ENCODE results near the gene TFIP11.

TFIP11 gene

DNA sequence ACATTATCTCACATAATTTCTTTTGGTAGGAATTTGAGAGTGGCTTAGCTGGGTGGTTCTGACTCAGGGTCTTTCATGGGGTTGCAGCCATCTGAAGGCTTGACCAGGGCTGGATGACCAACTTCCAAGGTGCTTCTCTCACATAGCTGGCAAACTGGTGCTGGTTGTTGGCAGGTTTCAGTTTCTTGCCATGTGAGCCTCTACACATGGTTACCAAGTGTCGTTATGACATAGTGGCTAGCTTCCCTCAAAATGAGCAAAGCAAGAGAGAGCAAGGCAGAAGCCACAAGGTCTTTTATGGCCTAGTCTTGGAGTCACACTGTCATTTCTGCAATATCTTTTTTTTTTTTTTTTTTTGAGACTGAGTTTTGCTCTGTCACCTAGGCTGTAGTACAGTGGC, 4.2 kb upstream of the TFIP11 start:
- in situ Hi-C loops (cut with HindIII; ENCODE audit: low sequenced_read_pairs) = no loop called here
- H3K4me3 ChIP-seq (ENCODE audit: low read depth, low read length) = no peak overlapping the region
- DNase-seq (ENCODE audit: low read depth) = no peak
- TF ChIP-seq, protein P1, sequence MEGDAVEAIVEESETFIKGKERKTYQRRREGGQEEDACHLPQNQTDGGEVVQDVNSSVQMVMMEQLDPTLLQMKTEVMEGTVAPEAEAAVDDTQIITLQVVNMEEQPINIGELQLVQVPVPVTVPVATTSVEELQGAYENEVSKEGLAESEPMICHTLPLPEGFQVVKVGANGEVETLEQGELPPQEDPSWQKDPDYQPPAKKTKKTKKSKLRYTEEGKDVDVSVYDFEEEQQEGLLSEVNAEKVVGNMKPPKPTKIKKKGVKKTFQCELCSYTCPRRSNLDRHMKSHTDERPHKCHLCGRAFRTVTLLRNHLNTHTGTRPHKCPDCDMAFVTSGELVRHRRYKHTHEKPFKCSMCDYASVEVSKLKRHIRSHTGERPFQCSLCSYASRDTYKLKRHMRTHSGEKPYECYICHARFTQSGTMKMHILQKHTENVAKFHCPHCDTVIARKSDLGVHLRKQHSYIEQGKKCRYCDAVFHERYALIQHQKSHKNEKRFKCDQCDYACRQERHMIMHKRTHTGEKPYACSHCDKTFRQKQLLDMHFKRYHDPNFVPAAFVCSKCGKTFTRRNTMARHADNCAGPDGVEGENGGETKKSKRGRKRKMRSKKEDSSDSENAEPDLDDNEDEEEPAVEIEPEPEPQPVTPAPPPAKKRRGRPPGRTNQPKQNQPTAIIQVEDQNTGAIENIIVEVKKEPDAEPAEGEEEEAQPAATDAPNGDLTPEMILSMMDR (IDR thresholded peaks at IDR 0.05; ENCODE audit: low read depth, low read length, missing control alignments) = no peak

DNA sequence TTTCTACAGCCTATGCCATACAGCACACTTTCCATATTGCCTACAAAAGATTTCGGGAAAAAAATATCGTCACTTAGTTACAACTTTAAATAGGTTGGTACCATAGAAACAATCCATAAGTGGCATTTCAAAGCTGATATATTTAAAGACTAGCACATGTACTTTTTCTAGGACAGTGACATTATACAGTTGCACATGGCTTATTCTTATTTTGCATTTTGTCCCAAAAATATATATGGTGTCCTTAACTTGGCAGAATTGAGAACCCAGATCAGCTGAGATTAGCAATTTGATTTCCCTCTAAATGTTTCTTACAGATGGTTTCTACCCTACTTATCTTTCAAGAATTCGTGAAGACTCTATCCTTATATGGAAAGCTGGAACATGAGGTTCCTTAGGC, 3.7 kb upstream of the TFIP11 start:
- no peak for DNase-seq (ENCODE audit: low read depth)
- TF ChIP-seq, protein P1 (IDR thresholded peaks at IDR 0.05; ENCODE audit: low read depth, low read length, missing control alignments) = no peak
- no peak overlapping the region for H3K4me3 ChIP-seq (ENCODE audit: low read depth, low read length)
- in situ Hi-C loops (cut with HindIII; ENCODE audit: low sequenced_read_pairs) = no loop called here

DNA sequence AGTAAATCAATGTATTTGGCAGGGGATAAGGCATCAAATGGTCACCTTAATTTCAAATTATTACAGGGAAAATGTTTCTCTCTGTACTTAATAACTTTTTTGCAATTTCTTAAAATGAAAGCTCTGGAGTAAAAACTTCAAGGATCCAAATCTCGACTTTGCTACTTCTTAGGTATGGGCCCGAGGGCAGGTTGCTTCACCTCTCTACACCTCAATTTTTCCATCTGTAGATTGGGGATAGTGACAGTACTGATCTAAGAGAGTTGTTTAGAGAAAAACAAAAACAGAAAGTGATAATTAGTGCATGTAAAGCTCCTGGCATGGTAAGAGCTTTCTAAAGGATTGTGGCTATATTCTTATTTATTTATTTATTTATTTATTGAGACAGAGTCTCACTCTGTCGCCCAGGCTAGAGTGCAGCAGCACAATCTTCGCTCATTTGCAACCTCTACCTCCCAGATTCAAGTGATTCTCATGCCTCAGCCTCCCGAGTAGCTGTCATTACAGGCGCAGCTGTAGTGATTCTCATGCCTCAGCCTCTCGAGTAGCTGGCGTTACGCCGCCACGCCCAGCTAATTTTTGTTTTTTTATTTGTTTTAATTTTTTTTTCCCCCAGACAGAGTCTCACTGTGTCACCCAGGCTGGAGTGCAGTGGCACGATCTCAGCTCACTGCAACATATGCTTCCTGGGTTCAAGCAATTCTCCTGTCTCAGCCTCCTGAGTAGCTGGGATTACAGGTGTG, 2.3 kb upstream of the TFIP11 start:
- H3K4me3 ChIP-seq (ENCODE audit: low read depth, low read length) = no peak overlapping the region
- TF ChIP-seq, protein P1 (IDR thresholded peaks at IDR 0.05; ENCODE audit: low read depth, low read length, missing control alignments) = no peak
- in situ Hi-C loops (cut with HindIII; ENCODE audit: low sequenced_read_pairs) = no loop called here
- no peak for DNase-seq (ENCODE audit: low read depth)

DNA sequence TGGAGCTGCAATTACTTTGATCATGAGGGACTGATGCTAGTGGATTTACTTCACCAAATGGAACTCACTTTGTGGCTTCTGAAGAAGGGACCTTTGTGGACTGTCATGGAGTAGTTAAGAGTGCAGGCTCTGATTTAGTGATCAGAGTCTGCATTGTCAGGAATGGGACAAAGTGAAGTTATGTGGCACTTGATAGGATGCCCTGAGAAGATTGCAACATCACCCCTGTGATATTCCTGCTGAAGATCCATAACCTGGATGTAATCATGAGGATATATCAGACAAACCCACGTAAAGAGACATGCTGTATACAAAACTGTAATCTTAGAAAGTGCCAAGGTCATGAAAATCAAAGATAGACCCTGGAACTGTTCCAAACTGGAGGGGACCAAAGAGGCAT, 1.6 kb upstream of the TFIP11 start:
- no peak for DNase-seq (ENCODE audit: low read depth)
- in situ Hi-C loops (cut with HindIII; ENCODE audit: low sequenced_read_pairs) = no loop called here
- TF ChIP-seq, protein P1 (IDR thresholded peaks at IDR 0.05; ENCODE audit: low read depth, low read length, missing control alignments) = no peak
- no peak overlapping the region for H3K4me3 ChIP-seq (ENCODE audit: low read depth, low read length)

DNA sequence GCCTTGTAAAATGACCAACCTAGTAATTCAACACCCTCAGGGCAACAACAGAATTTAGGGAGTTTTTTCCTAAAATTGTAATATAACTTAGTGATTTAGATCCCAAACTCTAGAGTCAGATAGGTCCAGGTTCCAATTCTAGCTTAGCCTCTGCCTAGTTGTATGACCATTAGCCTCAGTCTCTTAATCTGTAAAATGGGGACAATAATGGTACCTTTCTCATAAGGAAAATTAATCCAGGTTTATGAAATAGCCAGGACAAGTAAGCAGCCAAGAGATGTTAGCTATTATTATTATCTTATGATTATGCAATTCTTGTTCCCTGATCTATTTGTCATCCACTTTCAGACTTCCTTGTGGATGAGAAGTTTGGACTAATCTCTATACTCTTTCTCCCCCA, 4.1 kb downstream of the TFIP11 start:
- DNase-seq (ENCODE audit: low read depth) = no peak
- TF ChIP-seq, protein P1 (IDR thresholded peaks at IDR 0.05; ENCODE audit: low read depth, low read length, missing control alignments) = no peak
- in situ Hi-C loops (cut with HindIII; ENCODE audit: low sequenced_read_pairs) = no loop called here
- no peak overlapping the region for H3K4me3 ChIP-seq (ENCODE audit: low read depth, low read length)

DNA sequence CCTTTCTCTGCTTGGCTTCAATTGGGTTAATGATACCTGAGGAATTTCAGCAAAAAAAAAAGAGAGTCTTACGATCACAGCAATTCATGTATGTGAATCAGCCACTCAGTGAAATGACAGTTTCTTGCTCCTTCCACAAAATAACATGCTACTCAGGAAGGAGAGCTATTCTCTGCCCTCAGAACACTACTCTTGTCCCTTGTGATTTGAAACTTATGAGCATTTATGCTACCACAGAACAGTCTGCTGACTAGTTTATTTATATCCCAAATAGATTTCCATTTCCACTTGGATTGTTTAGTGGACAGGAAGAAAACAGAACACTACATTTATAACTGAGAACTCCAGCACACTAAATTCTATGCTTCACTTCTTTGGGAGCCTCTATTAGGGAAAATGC, 8.5 kb downstream of the TFIP11 start:
- DNase-seq (ENCODE audit: low read depth) = no peak
- H3K4me3 ChIP-seq (ENCODE audit: low read depth, low read length) = no peak overlapping the region
- TF ChIP-seq, protein P1 (IDR thresholded peaks at IDR 0.05; ENCODE audit: low read depth, low read length, missing control alignments) = no peak
- in situ Hi-C loops (cut with HindIII; ENCODE audit: low sequenced_read_pairs) = no loop called here

All from astrocyte of the cerebellum (primary cell).